Right lobe of liver (tissue), 4 donors: Measurements from ENCODE around the gene CDH4.

ENCODE experiments used
- CTCF ChIP-seq, 4 donors: fragments of 200-600 bp in 3 of 4; fragments of 450-650 bp in 1 of 4; IDR thresholded peaks; one replicate each; pipeline versions ENCODE4 v1.5.1 to v1.8.0; 2016 to 2022; ENCODE audit warnings: antibody characterized with exemption in 4 of 4, mild to moderate bottlenecking in 2 of 4
- POLR2A ChIP-seq: fragments of 450-650 bp; IDR thresholded peaks from one replicate; pipeline ENCODE4 v1.6.1; 2017; ENCODE audit warnings: antibody characterized with exemption, mild to moderate bottlenecking
- donor health status: DM: no; HTN: no; CAD: no.
- donor health status: DM: no; HTN: no; CAD: no.
- donor health status: DM: no; HTN: yes; CAD: no.

GRCh38 chr20:61646986-61647385 is 394.9 kb downstream of the CDH4 start:
- no peak for TF ChIP-seq CTCF (IDR thresholded peaks at IDR 0.05)
- no peak for TF ChIP-seq POLR2A
